GM18951 (cell line): Measurements from ENCODE around the gene CCL26.

Experiments
- POLR2A ChIP-seq: IDR thresholded peaks from 4 replicates; pipeline ENCODE4 v1.6.1; 2011; ENCODE audit warnings: mild to moderate bottlenecking; ENCODE audit not compliant: insufficient read length, insufficient read depth; ENCODE audit errors: extremely low read depth
- in situ Hi-C: fragments of 300-500 bp; cut with MboI; formaldehyde crosslinking; loops from one replicate; pipeline ENCODE4 v1.12.0; 2022; ENCODE audit warnings: low sequenced_read_pairs, mixed read lengths, inconsistent platforms; ENCODE audit not compliant: unreplicated experiment

Gene CCL26

DNA sequence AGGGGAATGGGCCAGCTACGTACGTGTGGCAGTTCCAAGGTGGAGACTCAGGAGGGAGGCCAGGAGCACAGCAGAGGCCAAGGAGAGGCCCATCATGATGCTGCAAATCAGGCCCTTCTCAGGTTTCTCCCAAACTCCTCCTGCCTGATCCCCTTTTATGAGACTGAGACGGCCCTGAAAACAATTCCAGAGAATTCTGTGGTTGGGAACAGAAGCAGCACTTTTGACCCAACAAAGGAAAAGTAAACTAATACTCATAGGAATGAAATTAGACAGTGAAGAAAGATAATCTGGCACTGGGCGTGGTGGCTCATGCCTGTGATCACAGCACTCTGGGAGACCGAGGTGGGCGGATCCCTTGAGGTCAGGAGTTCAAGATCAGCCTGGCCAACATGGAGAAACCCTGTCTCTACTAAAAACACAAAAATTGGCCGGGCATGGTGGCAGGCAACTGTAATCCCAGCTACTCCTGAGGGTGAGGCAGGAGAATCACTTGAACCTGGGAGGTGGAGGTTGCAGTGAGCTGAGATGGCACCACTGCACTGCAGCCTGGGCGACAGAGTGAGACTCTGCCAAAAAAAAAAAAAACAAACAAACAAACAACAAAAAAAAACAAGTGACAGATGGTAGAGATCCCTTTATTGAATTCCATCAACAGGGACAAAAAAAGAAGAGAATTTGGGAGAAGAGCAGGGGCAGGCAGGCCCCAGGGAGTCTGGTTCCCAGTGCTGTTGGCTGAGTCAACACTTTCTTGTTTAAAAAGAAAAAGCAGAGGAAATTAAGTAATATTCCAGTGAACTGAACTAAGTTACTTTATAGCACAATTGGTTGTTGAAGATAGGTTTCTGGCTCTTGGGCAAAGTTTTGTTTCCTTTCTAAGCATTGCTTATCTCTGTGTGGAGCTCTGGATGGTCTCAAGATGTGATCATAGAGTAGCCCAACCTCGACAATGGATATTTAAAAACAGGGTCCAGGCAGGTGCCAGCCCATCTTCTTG, at the start of gene CCL26:
CCL26 (minus strand) TSS at position 131 of the 997 bp plus-strand sequence; CDS start at position 96, 35 bp downstream.
- TF ChIP-seq POLR2A, result no peak
- in situ Hi-C loops, result loop anchor here (25.0 kb wide), 1 partner anchor 335 kb away; no protein-coding TSS in a partner anchor

- in situ Hi-C loops, result no loop called here
- TF ChIP-seq POLR2A, result no peak
Measured at GRCh38 chr7:75820688-75821087, 48.7 kb upstream of the CCL26 start.

GRCh38 chr7:75819711-75820110, 47.7 kb upstream of the CCL26 start:
- in situ Hi-C loops, result no loop called here
- TF ChIP-seq POLR2A, result no peak

GRCh38 chr7:75818472-75818871, 46.5 kb upstream of the CCL26 start:
- in situ Hi-C loops, result no loop called here
- TF ChIP-seq POLR2A, result no peak

- in situ Hi-C loops, result no loop called here
- TF ChIP-seq POLR2A, result no peak
Measured at GRCh38 chr7:75817116-75817515, 45.1 kb upstream of the CCL26 start.

DNA sequence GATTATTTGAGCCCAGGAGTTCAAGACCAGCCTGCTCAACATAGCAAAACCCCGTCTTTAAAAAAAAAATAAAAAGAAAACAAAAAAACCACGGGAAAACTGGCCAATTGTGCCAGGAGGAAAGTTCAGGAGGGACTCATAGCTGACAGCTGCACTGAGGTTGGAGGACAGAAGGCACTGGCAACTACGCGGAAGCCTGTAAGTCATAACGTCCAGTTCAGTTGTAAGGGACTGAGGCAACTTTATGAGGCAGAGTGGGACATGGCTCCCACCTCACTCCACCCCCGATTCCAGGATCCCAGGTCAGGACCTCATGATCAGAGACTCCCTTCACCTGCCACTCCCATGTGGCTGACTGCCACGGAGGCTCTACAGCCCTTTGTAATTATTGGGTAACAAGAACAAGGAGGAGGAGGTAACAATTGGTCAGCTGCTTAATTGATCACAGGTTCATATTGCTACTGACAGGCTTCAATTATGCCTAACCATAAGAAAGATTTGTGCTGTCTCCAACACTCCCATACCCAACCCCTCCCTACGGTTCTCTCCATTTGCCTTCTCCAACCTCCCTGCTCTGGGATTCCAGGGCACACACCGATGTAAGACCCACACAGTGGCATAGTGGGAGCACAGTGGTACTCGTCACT, 43.5 kb upstream of the CCL26 start:
- in situ Hi-C loops, result no loop called here
- no peak for TF ChIP-seq POLR2A

DNA sequence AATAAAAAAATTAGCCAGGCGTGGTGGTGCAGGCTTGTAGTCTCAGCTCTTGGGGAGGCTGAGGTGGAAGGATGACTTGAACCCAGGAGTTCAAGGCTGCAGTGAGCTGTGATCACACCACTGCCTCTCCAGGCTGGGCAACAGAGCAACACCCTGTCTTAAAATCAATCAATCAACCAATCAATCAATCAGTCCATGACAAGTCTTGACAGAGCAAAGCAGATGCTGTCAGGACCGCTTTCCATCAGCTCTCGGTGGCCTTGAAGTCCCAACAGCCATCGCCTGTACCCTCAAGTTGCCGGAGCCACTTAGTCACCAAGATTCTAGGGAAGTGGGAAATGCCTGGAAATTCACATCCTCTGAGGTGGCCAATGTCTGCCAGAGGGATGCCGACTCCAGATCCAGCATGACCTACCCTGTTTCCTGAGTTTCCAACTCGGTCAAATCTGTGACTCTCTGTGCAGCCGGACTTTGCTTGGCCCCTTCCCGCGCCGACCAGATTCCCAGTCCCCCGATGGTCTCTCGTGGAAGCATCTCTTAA, 42.5 kb upstream of the CCL26 start:
- no peak for TF ChIP-seq POLR2A
- in situ Hi-C loops, result no loop called here

GRCh38 chr7:75813781-75814236, 41.8 kb upstream of the CCL26 start, which contains the start of gene CCL24:
Gene CCL24 (minus strand): TSS chr7:75813806. CDS start chr7:75813715, 91 bp downstream.
- in situ Hi-C loops, result no loop called here

GRCh38 chr7:75813084-75813483, 41.1 kb upstream of the CCL26 start:
- in situ Hi-C loops, result no loop called here
- TF ChIP-seq POLR2A, result no peak

More at GRCh38 chr7:75813781-75814236, 41.8 kb upstream of the CCL26 start, which contains the start of gene CCL24:
- TF ChIP-seq POLR2A, result no peak

DNA sequence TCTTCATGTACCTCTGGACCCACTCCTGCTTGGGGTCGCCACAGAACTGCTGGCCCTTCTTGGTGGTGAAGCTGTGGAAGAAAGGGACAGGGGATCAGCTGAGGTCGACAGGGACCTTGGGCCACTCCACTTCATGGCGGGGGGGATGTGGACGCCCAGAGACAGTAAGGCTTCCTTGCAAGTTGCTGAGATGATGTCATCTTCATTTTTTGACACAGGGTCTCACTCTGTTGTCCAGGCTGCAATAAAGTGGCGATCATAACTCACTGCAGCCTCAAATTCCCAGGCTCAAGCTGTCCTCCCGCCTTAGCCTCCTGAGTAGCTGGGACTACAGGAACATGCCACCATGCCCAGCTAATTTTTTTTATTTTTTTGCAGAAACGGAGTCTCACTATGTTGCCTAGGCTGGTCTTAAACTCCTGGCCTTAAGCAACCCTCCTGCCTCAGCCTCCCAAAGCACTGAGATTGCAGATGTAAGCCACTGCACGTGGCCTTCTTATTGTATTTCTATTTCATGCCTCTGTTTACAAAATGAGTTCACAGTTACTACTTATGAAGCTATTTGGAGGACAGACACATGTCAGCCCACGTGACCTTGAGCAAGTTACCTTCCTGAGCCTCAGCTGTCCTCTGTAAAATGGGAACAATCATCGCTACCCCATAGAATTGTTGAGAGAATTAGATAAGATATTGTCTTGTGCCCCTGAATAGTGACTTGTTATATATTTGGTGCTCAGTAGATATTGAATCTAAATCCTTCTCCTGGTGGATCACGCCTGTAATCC, 40.1 kb upstream of the CCL26 start:
- in situ Hi-C loops, result no loop called here
- TF ChIP-seq POLR2A, result no peak

- in situ Hi-C loops, result no loop called here
- TF ChIP-seq POLR2A, result no peak
Measured at GRCh38 chr7:75809396-75809795, 37.4 kb upstream of the CCL26 start.

GRCh38 chr7:75808106-75808505, 36.1 kb upstream of the CCL26 start:
- in situ Hi-C loops, result no loop called here
- no peak for TF ChIP-seq POLR2A
